Left lung (tissue), 10 donors: Measurements from ENCODE around the gene SLC24A3. TPM values are rescaled to one million over a fixed set of nuclear protein-coding genes. Genes with fewer than 3 reads are reported as not detected.

Experiments used
- ATAC-seq: fragments of 200-7000 bp; cut with Tn5 transposase; one replicate; pipeline ENCODE4 v1.9.1; 2020; ENCODE audit warnings: moderate library complexity
- DNase-seq, 4 donors: peaks; one replicate each; pipeline ENCODE4 v3.0.0-alpha.2; 2013 to 2020
- H3K27ac ChIP-seq, 2 donors: fragments of 200-600 bp; sonication (generic) in 1 of 2; one replicate each; pipeline versions ENCODE4 v1.5.0 to v1.8.0; 2020 to 2021
- H3K27me3 ChIP-seq, 2 donors: fragments of 200-600 bp; sonication (generic) in 1 of 2; one replicate each; pipeline versions ENCODE4 v1.5.0 to v1.8.0; 2020 to 2021
- H3K36me3 ChIP-seq, 2 donors: fragments of 200-600 bp; sonication (generic) in 1 of 2; one replicate each; pipeline versions ENCODE4 v1.5.0 to v1.8.0; 2020 to 2021
- H3K4me1 ChIP-seq, 2 donors: fragments of 200-600 bp; one replicate each; pipeline ENCODE4 v1.8.0; 2021
- H3K4me3 ChIP-seq, 2 donors: fragments of 200-600 bp; sonication (generic) in 1 of 2; one replicate each; pipeline versions ENCODE4 v1.5.0 to v1.8.0; 2020 to 2021; ENCODE audit warnings: mild to moderate bottlenecking in 1 of 2
- H3K9me3 ChIP-seq, 2 donors: fragments of 200-600 bp; sonication (generic) in 1 of 2; one replicate each; pipeline versions ENCODE4 v1.5.0 to v1.8.0; 2020 to 2021
- CTCF ChIP-seq, 2 donors: fragments of 200-600 bp; sonication (generic) in 1 of 2; IDR thresholded peaks; one replicate each; pipeline versions ENCODE4 v1.5.0 to v1.8.0; 2021; ENCODE audit warnings: antibody characterized with exemption in 2 of 2
- intact Hi-C, 2 donors: fragments of 100-400 bp; cut with DNase I; formaldehyde crosslinking; loops; one replicate each; pipeline versions ENCODE4 v1.11.2 to v1.14.2; 2022
- polyA plus RNA-seq, 6 donors: library from polyadenylated mRNA; unstranded; fragments of 120-200 nt; gene quantifications; one replicate each; pipeline ENCODE4 v1.2.1, GENCODE V29; 2013; ENCODE audit not compliant: insufficient read length in 6 of 6
- total RNA-seq, 2 donors: library from RNA; stranded (reverse); fragmentation: NEBNext Ultra II Directional; extraction: Animal tissue kit (Norgen Biotek cat#: 25700); gene quantifications; one replicate each; pipeline ENCODE4 v1.2.1, GENCODE V29; 2021
- donor health status: DM: no; HTN: yes; CAD: no.
- donor health status: DM: no; HTN: no; CAD: no.

Gene SLC24A3
- total and polyA plus RNA-seq, 8 donors: 4.4 to 8.7 (median 6.6) TPM

DNA sequence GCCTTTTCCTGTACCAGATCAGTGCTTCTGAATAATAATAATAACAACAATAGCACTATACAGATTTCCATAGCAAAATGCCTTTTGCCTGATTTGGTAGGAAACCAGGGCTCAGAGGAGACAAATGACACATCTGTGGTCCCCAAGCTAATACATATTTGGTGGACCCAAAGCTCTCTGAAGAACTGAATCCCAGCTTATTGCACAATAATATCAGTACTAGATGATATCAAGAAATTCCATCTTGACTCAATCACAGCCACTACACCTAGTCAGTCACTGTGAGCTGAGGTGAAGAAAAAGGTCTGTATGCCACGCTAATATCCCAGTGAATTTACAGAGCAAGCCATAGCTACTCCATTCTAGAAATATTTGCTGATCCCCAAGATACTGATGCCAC lies 275.0 kb downstream of the SLC24A3 start:
- ATAC-seq: no peak
- Histone ChIP-seq H3K4me3 (no peak overlapping the region), H3K36me3 (no peaks in the 10 kb centered on the region), H3K27ac (no peak overlapping the region), H3K27me3 (no peaks in the 10 kb centered on the region), H3K4me1 (no peaks in the 10 kb centered on the region), H3K9me3 (no peaks in the 10 kb centered on the region)
- no peak for TF ChIP-seq CTCF (IDR thresholded peaks at IDR 0.05)
- intact Hi-C loops: no loop called here
- DNase-seq: no peak

DNA sequence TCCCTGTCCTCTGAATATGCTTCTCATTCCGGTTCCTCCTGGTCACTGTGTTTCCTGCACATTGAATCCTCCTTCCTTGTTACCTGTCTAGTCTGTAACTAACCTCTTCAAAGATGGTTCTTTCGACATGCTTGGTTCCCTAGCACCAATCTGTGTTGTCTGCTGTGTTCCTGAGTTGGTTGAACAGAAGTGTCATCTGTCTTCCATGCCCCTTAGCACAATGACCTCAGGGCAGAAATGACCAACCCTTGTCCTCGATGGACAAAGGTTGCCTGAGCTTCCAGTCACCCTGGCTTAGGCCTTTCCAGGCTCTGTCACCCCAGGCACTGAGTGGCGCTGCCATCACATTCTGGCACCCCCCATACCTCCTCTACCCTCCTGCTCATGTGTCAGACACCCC lies 278.8 kb downstream of the SLC24A3 start:
- ATAC-seq (no peak), DNase-seq (no peak)
- no peaks in the 10 kb centered on the region for H3K36me3 ChIP-seq
- no peak overlapping the region for H3K27ac ChIP-seq
- intact Hi-C loops: no loop called here
- H3K4me1 ChIP-seq: no peaks in the 10 kb centered on the region
- H3K9me3 ChIP-seq: no peaks in the 10 kb centered on the region
- no peak for TF ChIP-seq CTCF (IDR thresholded peaks at IDR 0.05)
- no peaks in the 10 kb centered on the region for H3K27me3 ChIP-seq
- no peak overlapping the region for H3K4me3 ChIP-seq

DNA sequence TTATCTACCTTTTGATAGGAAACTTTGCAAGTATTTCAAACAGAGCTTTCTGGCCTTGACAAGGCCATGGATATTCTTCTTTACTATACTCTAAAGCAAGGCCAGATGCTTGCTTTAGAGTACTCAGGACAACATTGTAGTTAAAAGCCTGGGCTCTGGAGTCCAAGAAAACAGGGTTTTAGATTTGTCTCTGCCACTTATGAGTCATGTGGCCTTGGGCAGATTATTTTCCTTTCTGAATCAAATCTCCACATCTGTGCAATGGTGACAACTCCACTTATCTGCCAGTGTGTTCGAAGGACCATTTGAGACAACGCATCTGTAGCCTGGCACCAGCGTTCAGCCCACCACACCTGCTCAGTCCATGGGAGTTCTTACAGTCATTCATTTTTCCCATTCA lies 279.7 kb downstream of the SLC24A3 start:
- Histone ChIP-seq H3K27me3 (no peaks in the 10 kb centered on the region), H3K4me3 (no peak overlapping the region), H3K9me3 (no peaks in the 10 kb centered on the region), H3K36me3 (no peaks in the 10 kb centered on the region), H3K4me1 (no peaks in the 10 kb centered on the region), H3K27ac (no peak overlapping the region)
- DNase-seq (no peak), ATAC-seq (no peak)
- intact Hi-C loops: no loop called here
- no peak for TF ChIP-seq CTCF (IDR thresholded peaks at IDR 0.05)

GRCh38 chr20:19492687-19493336 lies 280.4 kb downstream of the SLC24A3 start:
- DNase-seq (no peak), ATAC-seq (no peak)
- H3K36me3 ChIP-seq: no peaks in the 10 kb centered on the region
- no peaks in the 10 kb centered on the region for H3K4me1 ChIP-seq
- intact Hi-C loops: no loop called here
- no peak overlapping the region for H3K4me3 ChIP-seq
- H3K27ac ChIP-seq: no peak overlapping the region
- TF ChIP-seq CTCF (IDR thresholded peaks at IDR 0.05): no peak
- H3K9me3 ChIP-seq: no peaks in the 10 kb centered on the region
- H3K27me3 ChIP-seq: no peaks in the 10 kb centered on the region

- no peaks in the 10 kb centered on the region for H3K27me3 ChIP-seq
- ATAC-seq: no peak
- H3K4me1 ChIP-seq: no peaks in the 10 kb centered on the region
- intact Hi-C loops: no loop called here
- no peak for TF ChIP-seq CTCF (IDR thresholded peaks at IDR 0.05)
- no peak overlapping the region for H3K27ac ChIP-seq
- no peak overlapping the region for H3K4me3 ChIP-seq
- no peaks in the 10 kb centered on the region for H3K36me3 ChIP-seq
- H3K9me3 ChIP-seq: no peaks in the 10 kb centered on the region
- DNase-seq: no peak
These were observed 281.5 kb downstream of the SLC24A3 start for GRCh38 chr20:19493794-19494495.
